SH-SY5Y (cell line): ENCODE results near the gene ANKS4B.

Experiments
- GATA2 ChIP-seq: IDR thresholded peaks from 2 replicates; pipeline ENCODE4 v1.6.1; 2011; ENCODE audit warnings: mild to moderate bottlenecking, low read depth, low read length
- GATA3 ChIP-seq: IDR thresholded peaks from 2 replicates; pipeline ENCODE4 v1.6.1; 2011; ENCODE audit warnings: low read depth, mild to moderate bottlenecking, low read length, moderate library complexity

DNA sequence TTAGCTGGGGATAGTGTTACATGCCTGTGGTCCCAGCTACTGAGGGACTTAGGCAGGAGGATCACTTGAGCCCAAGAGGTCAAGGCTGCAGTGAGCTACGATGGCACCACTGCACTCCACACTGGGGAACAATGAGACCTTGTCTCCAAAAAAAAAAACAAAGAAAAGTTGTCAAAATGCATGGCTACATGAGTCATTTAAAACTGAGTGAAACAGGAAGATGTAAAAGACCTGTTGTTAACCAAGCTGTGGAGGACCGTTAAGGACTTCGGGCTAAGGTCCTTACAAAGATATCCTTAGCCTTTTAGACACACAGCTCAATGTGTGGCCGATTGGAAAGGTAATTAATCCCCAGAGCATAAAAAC, 47.2 kb upstream of the ANKS4B start:
- TF ChIP-seq GATA2 (no peak), GATA3 (no peak)
